Cardiac fibroblast (primary cell): ENCODE data around the gene DHRS7B.
"Not testable (repeated sequence)": the region's sequence is repeated elsewhere in the genome, so short reads cannot be mapped to it uniquely, and the experiment has no call there.

Source experiments
- DNase-seq, 2 donors: peaks; one replicate each; pipeline versions ENCODE4 v3.0.0 to v3.0.0-alpha.2; 2010; ENCODE audit warnings: low read depth in 2 of 2
- H3K4me3 ChIP-seq, 2 donors: replicated peaks in 1 of 2; 1 replicate in 1 of 2; 2 replicates in 1 of 2; pipeline ENCODE4 v1.5.1; 2011; ENCODE audit warnings: low read depth in 2 of 2, low read length in 2 of 2, mild to moderate bottlenecking in 2 of 2, moderate library complexity in 1 of 2
- TF ChIP-seq, protein P1 (sequence below): IDR thresholded peaks from one replicate; pipeline ENCODE4 v1.5.1; 2011; ENCODE audit warnings: low read depth, mild to moderate bottlenecking, low read length, inconsistent platforms

The DHRS7B gene

DNA sequence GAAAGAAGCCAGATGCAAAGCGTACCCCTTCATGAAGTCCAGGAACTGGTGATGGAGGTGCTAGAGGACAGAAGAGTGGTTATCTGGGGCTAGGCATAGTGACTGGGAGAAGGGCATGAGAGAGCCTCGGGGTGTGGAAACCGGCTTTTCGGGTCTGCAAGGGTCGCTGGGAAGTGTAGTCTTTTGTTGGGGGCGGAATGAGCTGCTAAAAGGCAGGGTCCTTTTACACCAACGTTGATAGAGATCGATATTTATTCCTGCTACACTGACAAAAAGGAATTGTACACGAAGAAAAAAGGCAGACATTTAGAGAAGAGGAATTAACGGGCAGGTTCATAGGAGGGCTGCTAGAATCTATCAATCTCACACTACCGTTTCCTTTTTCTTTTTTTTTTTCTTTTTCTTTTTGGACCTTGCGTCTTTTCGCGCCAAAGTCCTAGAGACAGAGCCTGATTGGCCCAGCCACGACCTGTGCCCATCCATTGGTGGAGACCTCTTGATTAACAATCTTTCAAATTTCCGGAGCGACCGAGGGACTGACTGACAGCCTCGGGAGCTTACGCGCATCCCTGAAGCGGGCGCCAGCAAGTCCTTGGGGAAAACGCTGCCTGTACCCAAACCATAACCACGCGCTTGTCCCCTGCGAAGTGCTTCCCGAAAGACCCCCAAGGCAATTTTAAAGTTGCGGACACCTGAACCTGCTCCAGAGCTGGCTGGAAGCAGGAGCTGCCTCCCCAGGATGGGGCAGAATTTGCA, 27.7 kb upstream of the DHRS7B start:
- H3K4me3 ChIP-seq = peak overlapping the region; percentile 58 to 62
- TF ChIP-seq, protein P1, sequence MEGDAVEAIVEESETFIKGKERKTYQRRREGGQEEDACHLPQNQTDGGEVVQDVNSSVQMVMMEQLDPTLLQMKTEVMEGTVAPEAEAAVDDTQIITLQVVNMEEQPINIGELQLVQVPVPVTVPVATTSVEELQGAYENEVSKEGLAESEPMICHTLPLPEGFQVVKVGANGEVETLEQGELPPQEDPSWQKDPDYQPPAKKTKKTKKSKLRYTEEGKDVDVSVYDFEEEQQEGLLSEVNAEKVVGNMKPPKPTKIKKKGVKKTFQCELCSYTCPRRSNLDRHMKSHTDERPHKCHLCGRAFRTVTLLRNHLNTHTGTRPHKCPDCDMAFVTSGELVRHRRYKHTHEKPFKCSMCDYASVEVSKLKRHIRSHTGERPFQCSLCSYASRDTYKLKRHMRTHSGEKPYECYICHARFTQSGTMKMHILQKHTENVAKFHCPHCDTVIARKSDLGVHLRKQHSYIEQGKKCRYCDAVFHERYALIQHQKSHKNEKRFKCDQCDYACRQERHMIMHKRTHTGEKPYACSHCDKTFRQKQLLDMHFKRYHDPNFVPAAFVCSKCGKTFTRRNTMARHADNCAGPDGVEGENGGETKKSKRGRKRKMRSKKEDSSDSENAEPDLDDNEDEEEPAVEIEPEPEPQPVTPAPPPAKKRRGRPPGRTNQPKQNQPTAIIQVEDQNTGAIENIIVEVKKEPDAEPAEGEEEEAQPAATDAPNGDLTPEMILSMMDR = no peak
- peak; percentile 61 to 73 for DNase-seq

DNA sequence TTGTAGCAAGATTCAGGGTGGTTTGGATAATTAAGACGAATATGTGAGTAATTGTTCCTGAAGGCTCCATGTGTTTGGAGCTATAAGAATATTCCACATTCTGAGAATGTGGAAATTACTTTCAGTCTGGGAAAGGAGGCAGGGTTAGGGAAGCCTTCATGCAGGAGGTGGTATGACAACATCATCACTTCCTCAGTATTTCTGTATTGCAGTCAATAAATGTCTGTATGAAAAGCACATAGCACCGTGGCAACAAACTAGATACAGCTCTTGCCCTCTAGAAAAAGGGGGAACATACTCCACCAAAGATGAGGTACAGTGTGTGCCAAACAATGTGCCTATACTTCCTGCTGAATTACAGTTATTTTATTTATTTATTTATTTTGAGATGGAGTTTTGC, 26.1 kb upstream of the DHRS7B start:
- TF ChIP-seq, protein P1 = no peak
- DNase-seq = no peak
- no peak overlapping the region for H3K4me3 ChIP-seq

DNA sequence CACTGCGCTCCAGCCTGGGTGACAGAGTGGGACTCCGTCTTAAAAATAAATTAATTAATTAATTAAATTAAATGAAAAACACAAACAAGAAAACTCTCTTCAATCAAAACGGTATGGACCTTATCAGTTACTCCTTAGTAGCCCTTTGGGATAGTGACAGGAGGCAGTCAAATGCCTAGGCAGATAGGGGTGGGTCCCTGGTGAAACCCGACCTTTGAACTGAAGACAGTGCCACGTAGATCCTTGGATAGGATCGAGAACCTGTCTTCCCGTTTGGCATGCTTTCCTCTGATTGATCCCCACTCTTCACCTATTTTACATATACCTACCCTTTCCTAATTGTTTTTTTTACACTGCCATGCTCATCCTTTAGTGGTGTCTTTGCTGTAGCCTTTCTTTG, 22.2 kb upstream of the DHRS7B start:
- TF ChIP-seq, protein P1 = no peak
- no peak for DNase-seq
- no peak overlapping the region for H3K4me3 ChIP-seq

DNA sequence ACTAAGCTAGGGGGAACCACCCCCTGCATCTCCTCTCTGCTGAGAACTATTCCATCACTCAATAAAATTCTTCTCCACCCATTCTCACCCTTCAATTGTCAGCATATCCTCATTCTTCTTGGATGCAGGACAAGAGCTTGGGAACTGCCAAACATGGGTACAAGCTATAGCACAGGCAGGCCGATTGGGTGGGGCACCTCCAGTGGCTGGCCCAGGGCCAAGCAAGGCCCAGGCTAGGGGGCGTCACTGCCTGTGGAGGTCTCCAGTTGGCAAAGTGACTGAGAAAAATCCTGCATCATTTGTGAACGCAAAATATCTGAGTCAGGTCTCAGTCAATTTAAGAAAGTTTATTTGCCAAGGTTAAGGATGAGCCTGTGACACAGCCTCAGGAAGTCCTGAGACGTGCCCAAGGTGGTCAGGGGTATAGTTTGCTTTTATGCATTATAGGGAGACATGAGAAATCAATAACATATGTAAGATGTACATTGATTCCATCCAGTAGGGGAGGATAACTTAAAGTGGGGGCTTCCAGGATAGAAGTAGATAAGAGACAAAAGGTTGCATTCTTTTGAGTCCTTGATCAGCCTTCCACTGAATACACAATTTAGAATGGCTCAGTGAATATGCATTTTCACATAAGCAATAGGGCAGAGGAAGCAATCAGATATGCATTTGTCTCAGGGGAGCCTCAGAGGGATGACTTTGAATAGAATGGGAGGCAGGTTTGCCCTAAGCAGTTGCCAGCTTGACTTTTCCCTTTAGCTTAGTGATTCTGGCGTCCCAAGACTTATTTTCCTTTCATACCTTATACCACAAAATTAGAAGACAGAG, 21.5 kb upstream of the DHRS7B start:
- DNase-seq = no peak
- no peak overlapping the region for H3K4me3 ChIP-seq
- TF ChIP-seq, protein P1 = no peak

DNA sequence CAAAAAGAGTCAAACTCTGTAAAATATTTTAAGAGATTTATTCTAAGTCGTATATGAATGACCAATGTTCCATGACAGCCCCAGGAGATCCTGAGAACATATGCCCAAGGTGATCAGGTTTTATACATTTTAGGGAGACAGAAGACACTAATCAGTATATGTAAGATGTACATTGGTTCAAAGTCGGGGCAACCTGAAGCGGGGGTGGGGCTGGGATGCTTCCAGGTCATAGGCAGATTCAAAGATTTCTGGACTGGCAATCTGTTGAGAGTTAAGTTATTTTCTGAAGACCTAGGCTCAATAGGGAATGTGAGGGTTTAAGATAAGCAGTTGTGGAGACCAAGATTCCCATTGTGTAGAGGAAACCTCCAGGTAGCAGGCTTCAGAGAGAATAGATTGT, 20.4 kb upstream of the DHRS7B start:
- DNase-seq = no peak
- H3K4me3 ChIP-seq = no peak overlapping the region
- TF ChIP-seq, protein P1 = no peak

DNA sequence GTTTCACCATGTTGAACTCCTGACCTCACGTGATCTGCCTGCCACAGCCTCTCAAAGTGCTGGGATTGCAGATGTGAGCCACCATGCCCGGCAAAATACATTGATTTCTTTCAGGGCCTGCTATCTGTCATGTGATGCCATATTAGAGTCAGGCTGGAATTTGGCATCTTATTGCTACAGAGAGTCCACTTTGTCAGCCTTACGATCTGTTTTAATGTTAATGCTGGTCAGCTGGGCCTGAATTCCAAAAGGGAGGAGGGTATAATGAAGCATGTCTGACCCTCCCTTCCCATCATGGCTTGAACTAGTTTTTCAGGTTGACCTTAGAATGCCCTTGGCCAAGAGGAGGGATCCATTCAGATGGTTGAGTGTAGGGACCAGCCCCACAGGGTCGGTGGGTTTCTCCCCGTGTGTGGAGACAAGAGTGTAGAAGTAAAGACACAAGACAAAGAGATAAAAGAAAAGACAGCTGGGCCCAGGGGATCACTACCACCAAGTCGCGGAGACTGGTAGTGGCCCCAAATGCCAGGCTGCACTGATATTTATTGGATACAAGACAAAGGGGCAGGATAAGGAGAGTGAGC, 19.6 kb upstream of the DHRS7B start:
- not testable (repeated sequence) for DNase-seq, H3K4me3 ChIP-seq

DNA sequence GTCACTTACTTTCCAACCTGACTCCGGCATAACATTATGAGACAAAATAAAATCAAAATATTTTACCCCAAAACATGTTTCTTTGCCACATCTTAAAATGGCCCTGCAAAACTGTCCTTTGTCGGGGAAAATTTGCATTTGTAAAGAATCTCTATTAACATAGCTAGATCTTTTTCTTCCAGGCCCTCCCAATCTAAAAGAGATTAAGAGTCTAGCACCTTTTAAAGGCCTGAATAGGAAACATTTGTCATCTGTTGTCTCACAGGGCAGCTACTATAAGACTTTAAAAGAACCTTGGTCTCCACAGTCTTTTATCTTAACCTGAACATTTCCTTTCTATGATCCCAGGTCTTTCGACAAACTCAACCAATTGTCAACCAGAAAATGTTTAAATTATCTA, 18.1 kb upstream of the DHRS7B start:
- no peak for DNase-seq
- TF ChIP-seq, protein P1 = no peak
- no peak overlapping the region for H3K4me3 ChIP-seq
